Ureter (tissue), 1 donor: ENCODE data around the gene SNRPB. TPM values are rescaled to one million over a fixed set of nuclear protein-coding genes. Genes with fewer than 3 reads are reported as not detected.

ENCODE experiments used
- DNase-seq: peaks from one replicate; pipeline ENCODE4 v3.0.0-alpha.2; 2020; ENCODE audit warnings: low spot score
- total RNA-seq: library from RNA; stranded (reverse); gene quantifications from one replicate; pipeline ENCODE4 v1.2.4, GENCODE V29; 2023
- donor health status: DM: yes; HTN: yes; CAD: no.

The SNRPB gene
- total RNA-seq, 1 donor from 2014 or later = 130 TPM

GRCh38 chr20:2475850-2476741, 5.5 kb upstream of the SNRPB start:
- DNase-seq = no peak

GRCh38 chr20:2473516-2473915, 2.9 kb upstream of the SNRPB start:
- no peak for DNase-seq

- peak; percentile 50 for DNase-seq
These were observed 582 bp downstream of the SNRPB start for GRCh38 chr20:2469991-2470422.

GRCh38 chr20:2468581-2469407, 1.8 kb downstream of the SNRPB start:
- DNase-seq = no peak

- DNase-seq = no peak
These were observed 3.2 kb downstream of the SNRPB start for GRCh38 chr20:2467412-2467811.

GRCh38 chr20:2465100-2465499, 5.5 kb downstream of the SNRPB start:
- DNase-seq = no peak

GRCh38 chr20:2463616-2464365, 6.8 kb downstream of the SNRPB start:
- no peak for DNase-seq

- DNase-seq = no peak
These were observed 8.1 kb downstream of the SNRPB start for GRCh38 chr20:2462484-2462883.

GRCh38 chr20:2460752-2461424, 9.7 kb downstream of the SNRPB start:
- no peak for DNase-seq

- DNase-seq = no peak
These were observed 10.4 kb downstream of the SNRPB start for GRCh38 chr20:2459981-2460751.

- no peak for DNase-seq
These were observed 11.6 kb downstream of the SNRPB start for GRCh38 chr20:2458919-2459499.

- no peak for DNase-seq
These were observed 14.7 kb downstream of the SNRPB start for GRCh38 chr20:2455771-2456497.

GRCh38 chr20:2453792-2454191, 16.8 kb downstream of the SNRPB start:
- no peak for DNase-seq

- peak; percentile 79 for DNase-seq
These were observed 18.5 kb downstream of the SNRPB start for GRCh38 chr20:2451939-2452732.

GRCh38 chr20:2451422-2451821, 19.2 kb downstream of the SNRPB start:
- DNase-seq = no peak

GRCh38 chr20:2449386-2449785, 21.2 kb downstream of the SNRPB start:
- no peak for DNase-seq

- DNase-seq = no peak
These were observed 23.7 kb downstream of the SNRPB start for GRCh38 chr20:2446845-2447244.

- DNase-seq = no peak
These were observed 39.4 kb downstream of the SNRPB start for GRCh38 chr20:2431185-2431584.

- no peak for DNase-seq
These were observed 40.1 kb downstream of the SNRPB start for GRCh38 chr20:2430538-2430937.
